Endothelial cell of umbilical vein (primary cell): ENCODE measurements around the gene MBD5. TPM values are rescaled to one million over a fixed set of nuclear protein-coding genes. Genes with fewer than 3 reads are reported as not detected.

Experiments
- BruUV-seq: library from RNA; stranded (reverse); fragments of 400-500 nt; replicated peaks from 2 replicates; lab custom pipeline; 2021; lab: Mats Ljungman, UMichigan
- CTCF ChIA-PET: fragments of 300-600, 350-600 bp; sonication (Branson Sonifier 250); formaldehyde crosslinking; loops from one replicate; lab custom pipeline; 2021; ENCODE audit warnings: antibody characterized with exemption, inconsistent platforms; lab: Charles Lee
- POLR2A ChIA-PET: fragments of 300-600, 350-600 bp; sonication (Branson Sonifier 250); formaldehyde crosslinking; loops from one replicate; lab custom pipeline; 2021; ENCODE audit warnings: antibody characterized with exemption, inconsistent platforms; lab: Charles Lee
- DNase-seq: peaks from one replicate; pipeline ENCODE4 v3.0.0-alpha.2; 2011; ENCODE audit warnings: low read depth, low spot score
- FAIRE-seq: peaks from 2 replicates; lab custom pipeline; 2011; peaks lifted over from hg19 to GRCh38; lab: Jason Lieb, UNC
- H2AFZ ChIP-seq: 2 replicates; pipeline ENCODE4 v1.6.0; 2012; ENCODE audit warnings: low read depth, low read length, control low read depth, inconsistent platforms
- H3K27ac ChIP-seq: 2 replicates; pipeline ENCODE4 v1.5.1; 2011; ENCODE audit warnings: low read depth, mild to moderate bottlenecking, control low read depth, low read length, moderate library complexity; ENCODE audit not compliant: insufficient read depth
- H3K27me3 ChIP-seq, 2 experiments: 2 replicates each; pipeline versions ENCODE4 v1.6.0 to v1.6.1; 2011; ENCODE audit warnings: low read length in 2 of 2, mixed read lengths in 1 of 2; ENCODE audit not compliant: control insufficient read depth in 2 of 2, insufficient read depth in 2 of 2
- H3K36me3 ChIP-seq, 2 experiments: 2 replicates in 1 of 2; 3 replicates in 1 of 2; pipeline ENCODE4 v1.5.1; 2011; ENCODE audit warnings: low read length in 2 of 2, mild to moderate bottlenecking in 1 of 2, moderate library complexity in 1 of 2; ENCODE audit not compliant: control insufficient read depth in 2 of 2, insufficient read depth in 2 of 2; ENCODE audit errors: extremely low read depth in 1 of 2
- H3K4me1 ChIP-seq: 3 replicates; pipeline ENCODE4 v1.5.1; 2011; ENCODE audit warnings: mild to moderate bottlenecking, low read length; ENCODE audit not compliant: control insufficient read depth, insufficient read depth; ENCODE audit errors: extremely low read depth
- H3K4me2 ChIP-seq: 2 replicates; pipeline ENCODE4 v1.6.1; 2011; ENCODE audit warnings: low read length, control low read depth, mixed read lengths; ENCODE audit not compliant: insufficient read depth
- H3K4me3 ChIP-seq, 3 experiments: fragments of 200-600 bp in 1 of 3; sonication (generic), shearing (Covaris generic) in 1 of 3; replicated peaks in 1 of 3; 2 replicates each; pipeline ENCODE4 v1.5.1; 2011 to 2016; ENCODE audit warnings: control low read depth in 3 of 3, low read length in 3 of 3, mild to moderate bottlenecking in 2 of 3, inconsistent platforms in 1 of 3, low read depth in 1 of 3, moderate library complexity in 1 of 3; ENCODE audit not compliant: insufficient read depth in 1 of 3
- H3K79me2 ChIP-seq: 2 replicates; pipeline ENCODE4 v1.6.0; 2012; ENCODE audit warnings: low read length, inconsistent platforms; ENCODE audit not compliant: control insufficient read depth, insufficient read depth
- H3K9ac ChIP-seq: replicated peaks from 2 replicates; pipeline ENCODE3; 2011; ENCODE audit warnings: low read length, control low read depth; ENCODE audit not compliant: insufficient read depth; ENCODE audit errors: extremely low read depth
- H3K9me1 ChIP-seq: replicated peaks from 3 replicates; pipeline ENCODE4 v1.6.0; 2011; ENCODE audit warnings: mild to moderate bottlenecking, low read length; ENCODE audit not compliant: control insufficient read depth, insufficient read depth; ENCODE audit errors: extremely low read depth
- H3K9me3 ChIP-seq: replicated peaks from 2 replicates; pipeline ENCODE4 v1.5.1; 2012; ENCODE audit warnings: low read length, inconsistent platforms; ENCODE audit not compliant: control insufficient read depth, insufficient read depth
- H4K20me1 ChIP-seq: replicated peaks from 2 replicates; pipeline ENCODE3; 2011; ENCODE audit warnings: mild to moderate bottlenecking, low read length; ENCODE audit not compliant: control insufficient read depth, insufficient read depth; ENCODE audit errors: extremely low read depth
- CTCF ChIP-seq, 2 donors: IDR thresholded peaks; 1 replicate in 1 of 2; 2 replicates in 1 of 2; pipeline ENCODE4 v1.5.1; 2011; ENCODE audit warnings: low read length in 2 of 2, mild to moderate bottlenecking in 2 of 2, moderate library complexity in 2 of 2, control low read depth in 1 of 2, inconsistent platforms in 1 of 2, low read depth in 1 of 2; ENCODE audit not compliant: insufficient read depth in 1 of 2; ENCODE audit errors: extremely low read depth in 1 of 2
- EZH2 ChIP-seq: IDR thresholded peaks from 2 replicates; pipeline ENCODE4 v1.6.1; 2012; ENCODE audit warnings: borderline replicate concordance, low read depth, mild to moderate bottlenecking, moderate library complexity, low read length, inconsistent platforms; ENCODE audit not compliant: severe bottlenecking
- FOS ChIP-seq: IDR thresholded peaks from 2 replicates; pipeline ENCODE4 v1.6.1; 2011; ENCODE audit warnings: mild to moderate bottlenecking, low read length, moderate library complexity, borderline replicate concordance; ENCODE audit not compliant: insufficient read depth
- GATA2 ChIP-seq: IDR thresholded peaks from 2 replicates; pipeline ENCODE4 v1.7.0; 2011; ENCODE audit warnings: low read depth, mild to moderate bottlenecking, moderate library complexity, mixed read lengths, low read length; ENCODE audit not compliant: insufficient read length, insufficient read depth
- JUN ChIP-seq: IDR thresholded peaks from 2 replicates; pipeline ENCODE4 v1.6.1; 2011; ENCODE audit warnings: borderline replicate concordance, low read depth; ENCODE audit not compliant: insufficient read length, insufficient read depth
- MAX ChIP-seq: IDR thresholded peaks from 2 replicates; pipeline ENCODE4 v1.6.1; 2011; ENCODE audit not compliant: insufficient read depth, insufficient read length
- MYC ChIP-seq: IDR thresholded peaks from one replicate; pipeline ENCODE4 v1.6.1; 2011; ENCODE audit warnings: mild to moderate bottlenecking, low read depth, low read length
- POLR2A ChIP-seq: IDR thresholded peaks from 2 replicates; pipeline ENCODE4 v1.6.1; 2012; ENCODE audit warnings: low read depth, mild to moderate bottlenecking, control low read depth, low read length
- POLR2AphosphoS5 ChIP-seq: IDR thresholded peaks from 2 replicates; pipeline ENCODE4 v1.6.1; 2012; ENCODE audit warnings: low read depth, mild to moderate bottlenecking, control low read depth, low read length, moderate library complexity; ENCODE audit not compliant: insufficient read depth
- dilution Hi-C: fragments of 300-500 bp; cut with MboI; formaldehyde crosslinking; loops from one replicate; pipeline ENCODE4 v1.15.0; 2019; ENCODE audit warnings: low sequenced_read_pairs; ENCODE audit not compliant: extremely low pct_ligation_motif_present
- intact Hi-C: fragments of 100-400 bp; cut with micrococcal nuclease; formaldehyde crosslinking; loops from one replicate; pipeline ENCODE4 v1.10.0; 2022
- polyA plus RNA-seq, 4 experiments: library from polyadenylated mRNA; depleted of rRNA in 3 of 4; stranded (reverse) in 3 of 4; unstranded in 1 of 4; fragments of >200 nt; gene quantifications; 2 replicates each; pipeline versions ENCODE4 v1.2.1 to v1.2.3, GENCODE V29; 2011 to 2012; ENCODE audit warnings: missing spikeins in 1 of 4
- total RNA-seq: library from RNA; stranded (reverse); gene quantifications from 2 replicates; pipeline ENCODE4 v1.2.3, GENCODE V29; 2021

Gene MBD5
- total and polyA plus RNA-seq, 2 donors (not counting 3 experiments of a cell fraction or from before 2014, with no cell fraction given): 11.3 to 37.0 TPM

GRCh38 chr2:148063633-148064032 lies 42.7 kb downstream of the MBD5 start:
- no peak overlapping the region for H3K9ac ChIP-seq
- H3K4me2 ChIP-seq: no peak overlapping the region
- H2AFZ ChIP-seq: no peak overlapping the region
- ChIA-PET CTCF (no interaction called here), POLR2A (no interaction called here)
- FAIRE-seq: no peak
- no TSS peak for BruUV-seq
- dilution Hi-C loops (no loop called here), intact Hi-C loops (no loop called here)
- H3K36me3 ChIP-seq: no peaks in the 10 kb centered on the region
- no peaks in the 10 kb centered on the region for H3K4me1 ChIP-seq
- H3K79me2 ChIP-seq: no peaks in the 10 kb centered on the region
- no peaks in the 10 kb centered on the region for H3K9me1 ChIP-seq
- no peaks in the 10 kb centered on the region for H4K20me1 ChIP-seq
- DNase-seq: no peak
- H3K27ac ChIP-seq: no peak overlapping the region
- H3K27me3 ChIP-seq: no peaks in the 10 kb centered on the region
- H3K9me3 ChIP-seq: no peaks in the 10 kb centered on the region
- H3K4me3 ChIP-seq: no peak overlapping the region
- TF ChIP-seq POLR2AphosphoS5 (no peak), MYC (no peak), FOS (no peak), EZH2 (no peak), GATA2 (no peak), CTCF (IDR thresholded peaks at IDR 0.05; ENCODE audit: extremely low read depth in 1 of 2, insufficient read depth in 1 of 2, low read depth in 1 of 2, low read length in 2 of 2) (no peak), POLR2A (no peak), JUN (no peak), MAX (no peak)
